Stimulated activated naive CD8-positive, alpha-beta T cell treated with anti-CD3 and anti-CD28 coated beads, Interleukin-15, amount 100 ng/mL, for 72 hours (primary cell): ENCODE measurements around the gene FXYD6.

ENCODE experiments used
- ATAC-seq: fragments of 150-1000 bp; cut with Tn5 transposase; 2 replicates; pipeline ENCODE4 v1.10.0; 2021; ENCODE audit warnings: mild to moderate bottlenecking, moderate library complexity
- DNase-seq, 2 donors: peaks; one replicate each; pipeline ENCODE4 v3.0.0; 2021 to 2022
- H3K27ac Mint-ChIP-seq, 2 donors: one replicate each; pipeline ENCODE4 v1.8.0; 2022; ENCODE audit warnings: mild to moderate bottlenecking in 2 of 2, mixed read lengths in 2 of 2, moderate library complexity in 2 of 2
- H3K27me3 Mint-ChIP-seq: one replicate; pipeline ENCODE4 v1.8.0; 2022; ENCODE audit warnings: mixed read lengths
- H3K4me1 Mint-ChIP-seq: one replicate; pipeline ENCODE4 v1.8.0; 2022; ENCODE audit warnings: mild to moderate bottlenecking, mixed read lengths
- H3K4me3 Mint-ChIP-seq, 2 donors: one replicate each; pipeline ENCODE4 v1.8.0; 2022; ENCODE audit warnings: mild to moderate bottlenecking in 2 of 2, mixed read lengths in 2 of 2, moderate library complexity in 1 of 2
- H3K9me3 Mint-ChIP-seq, 2 donors: one replicate each; pipeline ENCODE4 v1.8.0; 2022; ENCODE audit warnings: mixed read lengths in 2 of 2

FXYD6 gene

GRCh38 chr11:117903505-117904382 is 27.3 kb upstream of the FXYD6 start:
- no peak overlapping the region for H3K4me3 Mint-ChIP-seq
- ATAC-seq: no peak

GRCh38 chr11:117902001-117902845 is 25.8 kb upstream of the FXYD6 start:
- Mint-ChIP-seq H3K4me1 (peaks cover 11% of the 10 kb centered on the region), H3K4me3 (no peak overlapping the region), H3K27ac (no peak overlapping the region), H3K27me3 (peaks cover under 1% of the 10 kb centered on the region), H3K9me3 (no peaks in the 10 kb centered on the region)
- DNase-seq (no peak), ATAC-seq (no peak)

More at GRCh38 chr11:117903505-117904382, 27.3 kb upstream of the FXYD6 start:
- Mint-ChIP-seq H3K9me3 (no peaks in the 10 kb centered on the region), H3K27ac (no peak overlapping the region), H3K27me3 (no peaks in the 10 kb centered on the region), H3K4me1 (peaks cover 26% of the 10 kb centered on the region)
- DNase-seq: no peak

GRCh38 chr11:117901601-117902000 is 25.1 kb upstream of the FXYD6 start:
- Mint-ChIP-seq H3K27me3 (peaks cover 7% of the 10 kb centered on the region), H3K9me3 (no peaks in the 10 kb centered on the region), H3K27ac (no peak overlapping the region), H3K4me1 (peaks cover 9% of the 10 kb centered on the region), H3K4me3 (no peak overlapping the region)
- no peak for ATAC-seq
- DNase-seq: no peak

GRCh38 chr11:117900720-117901440 is 24.4 kb upstream of the FXYD6 start:
- H3K4me1 Mint-ChIP-seq: peaks cover 9% of the 10 kb centered on the region
- no peak for DNase-seq

GRCh38 chr11:117900121-117900648 is 23.7 kb upstream of the FXYD6 start:
- Mint-ChIP-seq H3K4me3 (no peak overlapping the region), H3K27me3 (peaks cover 16% of the 10 kb centered on the region), H3K9me3 (no peaks in the 10 kb centered on the region), H3K27ac (no peak overlapping the region), H3K4me1 (peaks cover 9% of the 10 kb centered on the region)
- ATAC-seq (no peak), DNase-seq (no peak)

More at GRCh38 chr11:117900720-117901440, 24.4 kb upstream of the FXYD6 start:
- H3K9me3 Mint-ChIP-seq: no peaks in the 10 kb centered on the region
- H3K4me3 Mint-ChIP-seq: no peak overlapping the region
- ATAC-seq: no peak
- peaks cover 14% of the 10 kb centered on the region for H3K27me3 Mint-ChIP-seq
- H3K27ac Mint-ChIP-seq: no peak overlapping the region

GRCh38 chr11:117898059-117898458 is 21.6 kb upstream of the FXYD6 start:
- H3K4me3 Mint-ChIP-seq: no peak overlapping the region
- no peak for ATAC-seq
- H3K27ac Mint-ChIP-seq: no peak overlapping the region
- DNase-seq: no peak
- H3K27me3 Mint-ChIP-seq: peaks cover 16% of the 10 kb centered on the region
- peaks cover 9% of the 10 kb centered on the region for H3K4me1 Mint-ChIP-seq
- peaks cover 3 to 5% of the 10 kb centered on the region in 2 donors for H3K9me3 Mint-ChIP-seq

- ATAC-seq: no peak
- Mint-ChIP-seq H3K27me3 (peaks cover 16% of the 10 kb centered on the region), H3K9me3 (peaks cover 10 to 15% of the 10 kb centered on the region in 2 donors), H3K4me1 (no peaks in the 10 kb centered on the region), H3K27ac (no peak overlapping the region), H3K4me3 (no peak overlapping the region)
- DNase-seq: no peak
These were observed 16.2 kb upstream of the FXYD6 start for GRCh38 chr11:117892651-117893050.

GRCh38 chr11:117891362-117891761 is 14.9 kb upstream of the FXYD6 start:
- Mint-ChIP-seq H3K4me3 (no peak overlapping the region), H3K9me3 (peaks cover 10 to 15% of the 10 kb centered on the region in 2 donors), H3K27me3 (peaks cover 7% of the 10 kb centered on the region), H3K4me1 (no peaks in the 10 kb centered on the region), H3K27ac (no peak overlapping the region)
- no peak for DNase-seq
- ATAC-seq: no peak

GRCh38 chr11:117888139-117888566 is 11.7 kb upstream of the FXYD6 start:
- Mint-ChIP-seq H3K4me1 (no peaks in the 10 kb centered on the region), H3K27ac (no peak overlapping the region), H3K27me3 (no peaks in the 10 kb centered on the region), H3K4me3 (no peak overlapping the region), H3K9me3 (peaks cover 6 to 12% of the 10 kb centered on the region in 2 donors)
- no peak for DNase-seq
- ATAC-seq: no peak

- H3K9me3 Mint-ChIP-seq: peaks cover under 1 to 8% of the 10 kb centered on the region in 2 donors
- H3K4me3 Mint-ChIP-seq: no peak overlapping the region
- no peaks in the 10 kb centered on the region for H3K27me3 Mint-ChIP-seq
- no peaks in the 10 kb centered on the region for H3K4me1 Mint-ChIP-seq
- no peak for ATAC-seq
- no peak for DNase-seq
- H3K27ac Mint-ChIP-seq: no peak overlapping the region
These were observed 11.1 kb upstream of the FXYD6 start for GRCh38 chr11:117887431-117888138.

- no peak overlapping the region for H3K4me3 Mint-ChIP-seq
- ATAC-seq: no peak
- H3K27me3 Mint-ChIP-seq: peaks cover 9% of the 10 kb centered on the region
- no peak overlapping the region for H3K27ac Mint-ChIP-seq
- H3K9me3 Mint-ChIP-seq: peaks cover 0 to 8% of the 10 kb centered on the region in 2 donors
- DNase-seq: no peak
- no peaks in the 10 kb centered on the region for H3K4me1 Mint-ChIP-seq
These were observed 9.3 kb upstream of the FXYD6 start for GRCh38 chr11:117885777-117886176.

GRCh38 chr11:117884994-117885393 is 8.5 kb upstream of the FXYD6 start:
- ATAC-seq: no peak
- H3K27me3 Mint-ChIP-seq: peaks cover 17% of the 10 kb centered on the region
- no peak for DNase-seq

GRCh38 chr11:117883063-117883462 is 6.6 kb upstream of the FXYD6 start:
- DNase-seq (no peak), ATAC-seq (no peak)
- Mint-ChIP-seq H3K27me3 (peaks cover 33% of the 10 kb centered on the region), H3K4me3 (no peak overlapping the region), H3K4me1 (no peaks in the 10 kb centered on the region), H3K27ac (no peak overlapping the region), H3K9me3 (no peaks in the 10 kb centered on the region)

More at GRCh38 chr11:117884994-117885393, 8.5 kb upstream of the FXYD6 start:
- no peak overlapping the region for H3K4me3 Mint-ChIP-seq
- no peaks in the 10 kb centered on the region for H3K4me1 Mint-ChIP-seq
- no peak overlapping the region for H3K27ac Mint-ChIP-seq
- peaks cover 0 to 8% of the 10 kb centered on the region in 2 donors for H3K9me3 Mint-ChIP-seq

GRCh38 chr11:117882311-117882905 is 6.0 kb upstream of the FXYD6 start:
- H3K4me3 Mint-ChIP-seq: no peak overlapping the region
- DNase-seq (no peak), ATAC-seq (no peak)
- H3K27ac Mint-ChIP-seq: no peak overlapping the region
- H3K27me3 Mint-ChIP-seq: peaks cover 39% of the 10 kb centered on the region
- no peaks in the 10 kb centered on the region for H3K9me3 Mint-ChIP-seq
- no peaks in the 10 kb centered on the region for H3K4me1 Mint-ChIP-seq
